ENCODE measurements around the gene RPS27A.
"Not testable (repeated sequence)": the region's sequence is repeated elsewhere in the genome, so short reads cannot be mapped to it uniquely, and the experiment has no call there.

The RPS27A gene

DNA sequence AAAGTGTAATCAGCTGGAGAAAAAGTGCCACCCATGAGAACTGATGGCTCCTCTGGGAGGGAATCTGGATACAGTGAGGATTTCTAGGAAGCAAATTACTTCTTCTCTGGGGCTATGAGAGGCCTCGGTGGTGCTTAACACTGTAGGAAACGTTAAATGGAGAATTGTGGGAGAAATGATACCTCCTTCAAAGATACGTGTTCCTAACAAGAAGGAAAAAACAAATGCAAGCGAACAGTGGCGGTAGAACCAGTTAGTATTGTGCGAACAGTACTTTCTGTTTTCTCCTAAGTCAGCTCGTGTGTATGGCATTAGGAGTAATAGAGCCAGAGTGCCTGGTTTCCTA is 37.1 kb downstream of the RPS27A start:
- Histone ChIP-seq H3K4me3 (ENCODE audit: low read depth in 1 of 2, low read length in 1 of 2) (peak overlapping the region; percentile 72 to 76), H3K36me3 (no peaks in the 10 kb centered on the region), H3K27me3 (no peaks in the 10 kb centered on the region), H3K9me3 (no peaks in the 10 kb centered on the region), H3K27ac (peak overlapping the region; percentile 85), H3K4me1 (ENCODE audit: control insufficient read depth in 1 of 2, insufficient read depth in 1 of 2, low read depth in 1 of 2, low read length in 1 of 2) (peaks cover 7 to 15% of the 10 kb centered on the region in 2 experiments)
- TF ChIP-seq, protein P1, sequence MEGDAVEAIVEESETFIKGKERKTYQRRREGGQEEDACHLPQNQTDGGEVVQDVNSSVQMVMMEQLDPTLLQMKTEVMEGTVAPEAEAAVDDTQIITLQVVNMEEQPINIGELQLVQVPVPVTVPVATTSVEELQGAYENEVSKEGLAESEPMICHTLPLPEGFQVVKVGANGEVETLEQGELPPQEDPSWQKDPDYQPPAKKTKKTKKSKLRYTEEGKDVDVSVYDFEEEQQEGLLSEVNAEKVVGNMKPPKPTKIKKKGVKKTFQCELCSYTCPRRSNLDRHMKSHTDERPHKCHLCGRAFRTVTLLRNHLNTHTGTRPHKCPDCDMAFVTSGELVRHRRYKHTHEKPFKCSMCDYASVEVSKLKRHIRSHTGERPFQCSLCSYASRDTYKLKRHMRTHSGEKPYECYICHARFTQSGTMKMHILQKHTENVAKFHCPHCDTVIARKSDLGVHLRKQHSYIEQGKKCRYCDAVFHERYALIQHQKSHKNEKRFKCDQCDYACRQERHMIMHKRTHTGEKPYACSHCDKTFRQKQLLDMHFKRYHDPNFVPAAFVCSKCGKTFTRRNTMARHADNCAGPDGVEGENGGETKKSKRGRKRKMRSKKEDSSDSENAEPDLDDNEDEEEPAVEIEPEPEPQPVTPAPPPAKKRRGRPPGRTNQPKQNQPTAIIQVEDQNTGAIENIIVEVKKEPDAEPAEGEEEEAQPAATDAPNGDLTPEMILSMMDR (IDR thresholded peaks at IDR 0.05) = no peak

DNA sequence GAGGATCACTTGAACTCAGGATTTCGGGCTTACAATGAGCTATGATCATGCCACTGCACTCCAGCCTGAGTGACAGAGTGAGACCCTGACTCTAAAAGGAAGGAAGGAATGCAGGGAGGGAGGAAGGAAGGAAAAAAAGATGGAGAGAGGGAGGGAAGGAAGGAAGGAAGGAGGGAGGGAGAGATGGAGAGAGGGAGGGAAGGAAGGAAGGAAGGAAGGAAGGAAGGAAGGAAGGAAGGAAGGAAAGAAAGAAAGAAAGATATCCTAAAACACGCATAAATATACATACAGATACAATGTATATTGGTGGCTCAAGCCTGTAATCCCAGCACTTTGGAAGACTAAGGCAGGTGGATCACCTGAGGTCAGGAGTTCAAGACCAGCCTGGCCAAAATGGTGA is 41.9 kb downstream of the RPS27A start:
- H3K4me3 ChIP-seq (ENCODE audit: low read depth in 1 of 2, low read length in 1 of 2); H3K36me3 ChIP-seq; H3K9me3 ChIP-seq; H3K27me3 ChIP-seq; H3K27ac ChIP-seq: not testable (repeated sequence)
- H3K4me1 ChIP-seq (ENCODE audit: control insufficient read depth in 1 of 2, insufficient read depth in 1 of 2, low read depth in 1 of 2, low read length in 1 of 2) = peaks cover 25 to 30% of the 10 kb centered on the region in 2 experiments

DNA sequence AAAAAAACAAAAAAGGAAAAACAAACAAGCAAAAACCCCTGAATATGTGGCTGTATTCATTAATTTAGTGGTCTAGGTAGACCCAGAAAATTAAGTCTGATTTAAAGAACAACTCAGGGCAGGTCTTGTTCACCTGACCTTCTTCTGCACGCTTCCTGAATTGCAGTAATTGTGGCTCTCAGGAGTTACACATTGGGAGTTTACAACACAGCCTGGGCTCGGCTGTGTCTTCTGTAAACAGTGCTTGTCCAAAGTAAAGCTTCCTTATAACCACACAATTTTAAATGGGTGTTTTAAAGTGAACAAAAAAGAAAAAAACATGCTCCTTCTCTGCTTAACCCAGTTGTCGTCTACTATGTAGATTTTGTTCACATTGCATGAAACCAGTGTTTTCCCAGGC is 44.8 kb downstream of the RPS27A start:
- H3K27ac ChIP-seq = peak overlapping the region; percentile 57
- H3K9me3 ChIP-seq = no peaks in the 10 kb centered on the region
- no peaks in the 10 kb centered on the region for H3K27me3 ChIP-seq
- H3K4me3 ChIP-seq (ENCODE audit: low read depth in 1 of 2, low read length in 1 of 2) = no peak overlapping the region
- H3K4me1 ChIP-seq (ENCODE audit: control insufficient read depth in 1 of 2, insufficient read depth in 1 of 2, low read depth in 1 of 2, low read length in 1 of 2) = peaks cover 24 to 28% of the 10 kb centered on the region in 2 experiments
- TF ChIP-seq, protein P1 (IDR thresholded peaks at IDR 0.05) = no peak
- no peaks in the 10 kb centered on the region for H3K36me3 ChIP-seq

DNA sequence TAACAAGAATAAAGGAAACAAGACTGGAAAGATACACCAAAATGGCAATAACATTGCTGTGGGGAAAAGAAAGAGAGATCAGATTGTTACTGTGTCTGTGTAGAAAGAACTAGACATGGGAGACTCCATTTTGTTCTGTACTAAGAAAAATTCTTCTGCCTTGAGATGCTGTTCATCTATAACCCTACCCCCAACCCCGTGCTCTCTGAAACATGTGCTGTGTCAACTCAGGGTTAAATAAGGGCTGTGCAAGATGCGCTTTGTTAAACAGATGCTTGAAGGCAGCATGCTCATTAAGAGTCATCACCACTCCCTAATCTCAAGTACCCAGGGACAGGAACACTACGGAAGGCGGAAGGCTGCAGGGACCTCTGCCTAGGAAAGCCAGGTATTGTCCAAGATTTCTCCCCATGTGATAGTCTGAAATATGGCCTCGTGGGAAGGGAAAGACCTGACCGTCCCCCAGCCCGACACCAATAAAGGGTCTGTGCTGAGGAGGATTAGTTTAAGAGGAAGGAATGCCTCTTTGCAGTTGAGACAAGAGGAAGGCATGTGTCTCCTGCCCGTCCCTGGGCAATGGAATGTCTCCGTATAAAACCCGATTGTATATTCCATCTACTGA is 46.8 kb downstream of the RPS27A start:
- not testable (repeated sequence) for H3K9me3 ChIP-seq

DNA sequence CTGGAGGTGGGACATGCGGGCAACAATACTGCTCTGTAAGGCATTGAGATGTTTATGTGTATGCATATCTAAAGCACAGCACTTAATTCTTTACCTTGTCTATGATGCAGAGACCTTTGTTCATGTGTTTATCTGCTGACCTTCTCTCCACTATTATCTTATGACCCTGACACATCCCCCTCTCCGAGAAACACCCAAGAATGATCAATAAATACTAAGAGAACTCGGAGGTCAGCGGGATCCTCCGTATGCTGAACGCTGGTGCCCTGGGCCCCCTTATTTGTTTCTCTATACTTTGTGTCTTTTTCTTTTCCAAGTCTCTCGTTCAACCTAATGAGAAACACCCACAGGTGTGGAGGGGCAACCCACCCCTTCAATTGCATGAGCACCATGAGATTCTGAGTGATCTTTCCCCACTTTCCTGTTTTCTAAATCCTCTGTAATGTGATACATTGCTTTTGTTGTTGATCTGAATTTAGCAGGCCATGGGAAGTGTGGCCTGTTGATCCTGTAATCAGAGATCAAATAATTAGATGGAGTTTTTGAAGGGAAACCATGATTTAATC is 47.5 kb downstream of the RPS27A start:
- H3K36me3 ChIP-seq; H3K27ac ChIP-seq; H3K4me3 ChIP-seq (ENCODE audit: low read depth in 1 of 2, low read length in 1 of 2); H3K27me3 ChIP-seq; H3K9me3 ChIP-seq: not testable (repeated sequence)
- peaks cover 35 to 41% of the 10 kb centered on the region in 2 experiments for H3K4me1 ChIP-seq (ENCODE audit: control insufficient read depth in 1 of 2, insufficient read depth in 1 of 2, low read depth in 1 of 2, low read length in 1 of 2)

More for the DNA sequence above, 46.8 kb downstream of the RPS27A start:
- not testable (repeated sequence) for H3K27me3 ChIP-seq; H3K4me3 ChIP-seq (ENCODE audit: low read depth in 1 of 2, low read length in 1 of 2); H3K27ac ChIP-seq; H3K36me3 ChIP-seq
- H3K4me1 ChIP-seq (ENCODE audit: control insufficient read depth in 1 of 2, insufficient read depth in 1 of 2, low read depth in 1 of 2, low read length in 1 of 2) = peaks cover 35 to 41% of the 10 kb centered on the region in 2 experiments

DNA sequence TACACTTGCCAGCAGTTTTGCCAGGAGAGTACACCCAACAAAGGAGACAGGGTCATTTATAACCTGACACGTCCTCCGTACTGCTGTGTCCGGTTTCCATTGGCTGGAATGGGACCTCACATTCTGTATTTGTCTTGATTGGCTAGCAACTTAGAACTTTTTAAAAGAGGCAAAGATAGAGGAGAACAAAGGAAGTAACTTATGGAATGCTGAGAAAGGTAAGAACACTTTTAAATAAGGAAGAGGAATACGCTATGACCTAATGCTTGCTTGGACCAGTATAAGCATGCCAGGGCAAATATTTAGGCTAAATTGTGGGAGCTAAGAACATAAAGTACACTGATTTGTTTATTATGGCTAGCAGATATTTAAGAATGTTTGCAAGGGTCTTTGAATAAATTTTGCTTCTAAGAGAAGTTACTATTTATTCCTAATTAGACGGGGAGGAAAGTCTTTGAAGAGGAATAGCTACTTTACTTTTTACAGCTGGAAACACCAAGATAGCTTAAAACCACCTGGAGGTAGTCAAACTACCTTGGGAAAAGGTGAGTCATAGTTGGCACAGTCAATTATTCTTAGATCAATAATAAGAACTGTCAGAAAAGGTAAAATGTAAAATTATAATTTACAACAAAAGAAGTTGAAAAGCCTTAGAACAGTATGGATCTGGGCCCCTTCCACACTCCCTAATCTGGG is 48.5 kb downstream of the RPS27A start:
- H3K4me3 ChIP-seq (ENCODE audit: low read depth in 1 of 2, low read length in 1 of 2) = peak overlapping the region; percentile 77 to 81
- not testable (repeated sequence) for H3K9me3 ChIP-seq, H3K27me3 ChIP-seq, H3K36me3 ChIP-seq
- peaks cover 35 to 38% of the 10 kb centered on the region in 2 experiments for H3K4me1 ChIP-seq (ENCODE audit: control insufficient read depth in 1 of 2, insufficient read depth in 1 of 2, low read depth in 1 of 2, low read length in 1 of 2)
- H3K27ac ChIP-seq = peak overlapping the region; percentile 89

DNA sequence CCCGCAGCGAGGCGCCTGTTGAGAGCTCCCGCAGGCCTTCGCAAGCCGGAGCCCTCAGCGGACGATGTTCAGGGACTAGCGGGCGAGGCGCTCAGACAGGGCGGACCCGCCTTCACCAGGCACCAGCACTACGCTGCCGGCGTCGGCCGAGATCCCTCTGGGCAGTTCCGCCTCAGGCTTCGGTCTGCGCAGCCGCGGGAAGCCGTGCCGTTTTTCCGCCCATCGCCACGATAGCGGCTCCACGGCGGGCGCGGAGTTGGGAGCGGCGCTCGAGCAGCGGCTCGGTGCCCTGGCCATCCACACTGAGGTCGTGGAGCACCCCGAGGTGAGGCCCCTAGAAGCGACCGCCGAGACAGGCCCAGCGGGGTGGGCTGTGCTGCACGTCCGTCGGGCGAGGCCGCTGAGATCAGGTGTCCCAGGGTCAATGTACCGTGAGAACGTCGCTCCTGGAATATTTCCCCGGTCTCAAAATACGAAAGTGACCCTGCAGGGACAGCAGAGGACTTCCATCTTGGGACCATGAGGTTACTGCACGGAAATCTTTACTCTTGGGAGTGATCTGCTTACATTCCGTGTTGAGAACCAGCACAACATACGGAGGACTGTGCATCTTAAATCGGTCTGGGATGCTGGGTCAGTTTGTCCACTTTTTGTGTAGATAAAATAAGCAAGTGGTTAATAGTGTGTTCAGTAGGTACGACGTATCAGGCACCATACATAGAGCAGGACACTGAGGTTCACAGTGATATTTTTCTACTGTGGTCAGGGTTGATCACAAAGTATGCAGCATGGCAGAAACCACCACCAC is 49.8 kb downstream of the RPS27A start:
- H3K36me3 ChIP-seq = no peaks in the 10 kb centered on the region
- no peaks in the 10 kb centered on the region for H3K9me3 ChIP-seq
- peaks cover 25% of the 10 kb centered on the region in 2 experiments for H3K4me1 ChIP-seq (ENCODE audit: control insufficient read depth in 1 of 2, insufficient read depth in 1 of 2, low read depth in 1 of 2, low read length in 1 of 2)
- H3K27me3 ChIP-seq = no peaks in the 10 kb centered on the region
- TF ChIP-seq, protein P1 (IDR thresholded peaks at IDR 0.05) = no peak
- peak overlapping the region; percentile 77 to 81 for H3K4me3 ChIP-seq (ENCODE audit: low read depth in 1 of 2, low read length in 1 of 2)
- peak overlapping the region; percentile 89 for H3K27ac ChIP-seq
